Left forelimb (tissue), 1 donor: ENCODE data around the gene STAC.
"Not testable (repeated sequence)": the region's sequence is repeated elsewhere in the genome, so short reads cannot be mapped to it uniquely, and the experiment has no call there.

Source experiments
- DNase-seq: peaks from one replicate; pipeline ENCODE4 v3.0.0-alpha.2; 2018; ENCODE audit warnings: low spot score

The STAC gene

GRCh38 chr3:36520241-36521006, 140.1 kb downstream of the STAC start:
- DNase-seq, result no peak

- DNase-seq, result no peak
These were observed 140.7 kb downstream of the STAC start for GRCh38 chr3:36521007-36521379.

DNA sequence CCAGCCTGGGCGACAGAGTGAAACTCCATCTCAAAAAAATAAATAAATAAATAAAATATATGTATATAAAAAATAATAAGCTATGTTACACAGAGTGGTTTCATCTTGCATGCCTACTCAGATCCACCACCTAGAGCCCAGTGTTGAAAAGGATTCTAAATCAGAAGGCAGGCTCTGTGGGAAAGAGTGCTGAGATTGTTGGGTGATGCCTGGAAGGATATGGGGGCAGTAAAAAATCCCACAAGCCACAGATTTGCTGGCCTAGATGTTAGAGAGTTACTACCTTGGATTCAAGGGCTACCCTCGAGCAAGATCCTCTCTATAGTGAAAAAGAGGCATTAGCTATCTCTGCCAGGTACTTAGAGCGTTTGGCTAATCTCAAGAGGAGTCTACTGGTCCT, 144.3 kb downstream of the STAC start:
- DNase-seq, result no peak

GRCh38 chr3:36525115-36525801, 145.0 kb downstream of the STAC start:
- no peak for DNase-seq

DNA sequence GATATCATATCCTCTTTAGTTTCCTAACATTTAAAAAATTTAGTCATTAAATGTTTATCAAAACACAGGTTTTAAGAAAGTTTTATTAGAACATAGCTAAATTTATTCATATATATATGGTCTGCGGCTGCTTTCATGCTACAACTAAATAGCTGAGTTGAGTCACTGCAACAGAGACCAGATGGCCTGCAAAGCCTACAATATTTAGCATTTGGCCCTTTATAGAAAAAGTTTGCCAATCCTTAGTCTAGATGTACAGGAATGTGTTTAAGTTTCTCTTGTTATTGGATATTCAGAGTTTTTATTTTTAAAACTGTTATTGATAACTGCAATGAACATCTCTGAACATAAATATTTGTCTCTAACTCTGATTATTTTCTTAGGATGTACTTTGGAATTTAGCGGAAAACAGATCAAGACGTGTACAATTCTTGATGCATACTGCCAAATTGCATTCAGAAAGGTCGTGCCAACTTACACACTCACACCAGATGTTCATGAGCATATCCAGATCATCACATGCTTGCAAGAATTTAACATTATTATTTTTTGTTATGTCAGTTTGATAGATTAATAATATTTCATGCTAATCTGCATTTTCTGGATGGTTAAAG, 157.9 kb downstream of the STAC start:
- no peak for DNase-seq

- DNase-seq, result no peak
These were observed 160.7 kb downstream of the STAC start for GRCh38 chr3:36540888-36541518.

DNA sequence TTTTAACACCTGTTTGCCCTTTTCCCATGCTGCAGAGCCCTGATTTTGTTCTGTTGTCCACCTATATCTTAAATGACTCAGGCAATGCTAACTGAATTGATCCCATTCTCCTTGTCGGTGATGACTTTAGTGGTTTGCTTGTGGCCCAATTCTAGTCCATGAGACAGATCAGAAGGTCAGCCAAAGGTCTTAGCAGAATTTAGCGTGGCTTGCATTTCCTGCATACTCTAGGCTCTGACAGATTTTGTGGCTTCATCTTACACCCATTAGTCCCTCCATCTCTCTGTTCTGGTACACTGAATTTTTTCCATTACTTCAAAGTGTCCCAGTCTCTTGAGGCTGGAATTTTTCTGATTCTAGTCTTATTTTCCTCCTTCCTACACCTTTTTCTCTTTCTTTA, 161.9 kb downstream of the STAC start:
- no peak for DNase-seq

DNA sequence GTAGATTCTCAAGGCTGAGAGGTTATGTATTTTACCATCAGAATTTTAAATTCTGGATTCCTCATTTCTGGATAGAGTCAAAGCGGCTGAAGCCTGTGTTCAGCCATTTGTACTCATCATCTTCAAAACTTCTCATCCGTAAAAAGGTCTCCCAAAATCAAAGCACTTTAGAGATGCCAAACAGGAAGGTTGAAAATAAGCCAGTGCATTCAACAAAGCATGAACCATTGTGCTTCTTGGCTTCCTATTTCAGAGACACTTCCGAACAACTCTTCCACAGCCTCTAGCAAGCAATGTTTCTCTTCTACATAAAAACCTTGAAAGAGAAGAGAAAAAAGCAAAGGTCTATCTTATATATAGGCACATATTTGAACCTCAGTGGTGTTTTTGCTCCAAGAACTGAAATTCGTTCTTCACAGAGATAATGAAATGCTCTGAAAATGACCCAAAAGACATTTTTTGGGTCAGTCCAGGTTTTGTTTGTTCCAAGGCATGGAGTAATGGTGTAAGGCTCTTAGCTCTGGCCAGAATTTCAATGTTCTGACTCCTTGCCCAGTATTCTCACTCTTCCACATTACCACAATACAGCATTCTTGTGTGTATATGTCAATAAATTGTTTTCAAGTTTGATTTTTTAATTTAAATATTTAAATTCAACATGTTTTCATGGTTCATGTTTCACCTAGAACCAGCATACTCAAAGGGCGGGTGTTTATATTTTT, 163.1 kb downstream of the STAC start:
- DNase-seq, result no peak

DNA sequence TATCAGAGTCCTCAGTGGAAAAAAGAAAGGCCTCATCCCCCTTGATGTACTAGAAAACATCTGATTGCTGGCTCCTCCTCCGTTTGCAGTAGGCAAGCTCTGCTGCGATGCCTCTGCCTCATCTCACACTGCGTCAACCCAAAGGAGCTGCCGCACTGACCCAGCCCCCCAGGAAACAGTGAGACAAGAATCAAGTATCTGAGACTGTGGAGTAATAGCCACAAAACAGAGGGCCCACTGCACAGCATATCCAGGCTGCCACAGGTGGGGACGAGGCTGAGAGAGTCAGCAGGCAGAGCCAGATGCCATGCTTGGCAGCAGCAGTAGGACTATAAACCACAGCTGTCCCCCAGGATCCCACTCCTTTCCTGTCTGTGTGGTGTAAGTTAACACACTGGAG, 165.9 kb downstream of the STAC start:
- no peak for DNase-seq

GRCh38 chr3:36548712-36549111, 168.4 kb downstream of the STAC start:
- DNase-seq, result no peak

GRCh38 chr3:36557021-36557707, 176.9 kb downstream of the STAC start:
- no peak for DNase-seq

DNA sequence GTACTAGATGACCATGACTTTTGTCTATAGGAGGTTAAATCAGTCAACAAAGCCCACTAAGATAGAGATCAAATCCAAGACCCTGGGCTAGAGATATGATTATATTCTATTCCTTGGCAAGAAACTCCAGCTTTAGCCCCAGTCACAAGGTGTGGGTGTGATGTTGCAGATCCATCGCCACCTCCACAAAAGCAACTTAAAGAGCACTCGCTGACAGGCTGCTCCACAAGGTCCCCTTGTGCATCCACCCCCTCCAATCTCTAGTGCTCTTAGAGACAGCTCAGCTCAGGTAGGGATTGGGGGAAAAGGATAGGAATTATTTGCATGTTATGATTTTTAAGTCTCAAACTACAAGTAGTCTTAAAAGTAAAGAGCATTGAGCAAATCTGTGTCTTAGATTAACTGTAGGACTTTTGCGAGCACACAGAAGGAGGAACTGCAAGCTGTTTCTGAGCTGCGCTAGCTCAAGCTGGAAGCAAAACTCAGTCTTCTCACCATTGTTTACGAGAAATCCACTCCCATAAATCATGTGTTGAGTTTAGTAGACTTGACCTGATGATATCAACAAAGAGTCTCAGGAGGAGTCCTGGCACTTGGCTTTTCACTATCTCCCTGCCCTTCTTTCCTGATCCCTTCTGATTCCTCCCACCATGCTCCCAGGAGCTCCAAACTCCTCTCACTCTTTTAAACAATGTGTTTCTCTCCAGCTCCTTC, 177.6 kb downstream of the STAC start:
- no peak for DNase-seq

DNA sequence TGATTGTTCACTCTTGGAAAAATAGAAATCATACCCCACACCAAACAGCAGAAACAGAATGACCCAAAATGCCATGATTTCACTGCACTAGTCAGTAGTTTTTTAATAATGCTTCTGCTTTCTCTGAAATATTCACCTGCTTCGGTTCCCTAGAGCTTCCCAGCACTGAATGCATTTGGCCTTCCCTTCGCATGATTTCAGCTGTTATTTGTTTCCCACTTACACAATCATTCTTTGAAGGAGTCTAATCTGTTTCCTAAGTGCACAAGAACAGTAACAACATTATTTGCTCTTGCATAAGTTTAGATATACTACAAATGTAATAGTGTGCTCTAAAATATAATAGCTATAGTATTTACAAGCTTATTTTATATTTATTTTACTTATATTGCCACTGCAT, 178.7 kb downstream of the STAC start:
- no peak for DNase-seq

- DNase-seq, result no peak
These were observed 180.4 kb downstream of the STAC start for GRCh38 chr3:36560685-36561084.

DNA sequence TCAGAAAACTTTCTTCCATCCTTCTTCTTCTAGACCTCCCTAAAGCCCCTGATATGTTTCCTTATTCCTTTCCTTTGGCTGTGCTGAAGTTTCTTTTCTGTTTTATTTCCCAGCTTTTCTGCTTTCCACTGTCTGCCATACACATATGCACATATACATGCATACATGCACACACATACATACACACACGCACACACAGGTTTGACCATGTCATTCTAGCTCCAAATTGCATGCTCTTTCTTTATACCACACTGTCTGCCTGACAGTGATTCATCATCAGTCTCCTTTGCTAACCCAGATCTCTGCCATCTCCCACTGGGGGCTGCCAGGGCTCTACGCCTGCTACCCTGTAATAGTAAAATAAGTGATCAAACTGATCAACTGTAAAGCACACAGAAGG, 181.3 kb downstream of the STAC start:
- DNase-seq, result no peak

GRCh38 chr3:36562945-36563344, 182.6 kb downstream of the STAC start:
- no peak for DNase-seq

DNA sequence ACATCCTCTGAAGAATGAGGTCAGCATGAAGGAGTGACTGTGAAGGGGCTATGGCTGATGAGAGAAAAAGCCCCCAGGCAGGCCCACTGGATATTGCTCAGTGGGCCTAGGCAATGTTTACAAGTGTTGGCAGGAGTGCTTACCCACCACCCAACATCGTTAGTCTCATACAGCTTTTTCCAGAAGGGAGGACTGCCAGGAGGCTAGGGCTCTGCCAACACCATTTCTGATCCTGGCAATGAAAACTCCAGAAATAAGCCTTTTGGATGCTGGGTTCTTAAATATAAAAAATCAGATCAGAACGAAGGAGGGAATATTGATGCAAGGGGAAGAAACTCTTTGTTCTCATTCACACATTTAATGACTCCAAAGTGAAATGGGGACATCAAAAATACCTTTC, 194.9 kb downstream of the STAC start:
- no peak for DNase-seq

GRCh38 chr3:36578418-36578817, 198.1 kb downstream of the STAC start:
- not testable (repeated sequence) for DNase-seq

DNA sequence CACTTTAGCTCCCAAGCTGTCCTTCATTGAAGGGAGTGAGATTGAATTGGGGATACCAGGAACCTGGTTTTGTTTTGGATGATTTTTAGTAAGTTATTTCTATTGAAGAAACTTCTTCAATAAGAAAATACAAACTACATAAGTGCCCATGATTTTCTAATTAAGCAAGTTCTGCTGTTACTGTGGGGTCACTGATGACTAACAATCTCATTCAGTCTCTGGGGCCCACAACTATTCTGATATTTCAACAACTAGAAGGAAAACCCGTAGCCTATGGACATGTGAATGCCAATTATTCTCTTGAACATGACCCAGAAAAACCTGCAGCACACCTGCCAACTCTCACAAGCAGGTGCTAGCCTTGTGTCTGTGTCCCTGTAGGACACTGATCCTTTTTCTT, 199.4 kb downstream of the STAC start:
- no peak for DNase-seq

DNA sequence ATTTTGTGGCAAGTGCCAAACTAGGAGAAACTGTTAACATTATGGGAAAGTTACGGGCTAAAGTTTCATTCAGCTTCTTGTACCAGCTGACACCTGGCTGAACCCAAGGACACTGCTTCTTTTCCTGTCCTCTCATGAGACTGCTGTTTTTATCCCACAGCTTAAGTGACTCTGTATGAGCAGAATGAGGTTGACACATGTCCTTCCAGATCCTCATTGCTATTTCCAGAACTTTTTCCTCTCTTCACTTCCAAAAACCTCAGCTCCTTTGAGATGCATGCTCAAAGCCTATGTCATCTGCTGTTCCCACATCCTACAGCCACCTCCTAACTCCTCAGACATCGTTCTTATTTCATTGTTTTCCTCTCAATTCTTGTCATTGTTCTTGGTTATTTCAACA, 200.4 kb downstream of the STAC start:
- DNase-seq, result no peak

- DNase-seq, result no peak
These were observed 211.7 kb downstream of the STAC start for GRCh38 chr3:36591959-36592358.
